Tibial nerve (tissue), 4 donors: ENCODE measurements around the gene SYNGR3.

Source experiments
- EP300 ChIP-seq, 2 donors: sonication (generic); formaldehyde crosslinking; IDR thresholded peaks; one replicate each; pipeline ENCODE4 v1.6.1; 2017; ENCODE audit warnings: antibody characterized with exemption in 2 of 2, mild to moderate bottlenecking in 1 of 2
- POLR2A ChIP-seq, 2 donors: fragments of 450-650 bp; IDR thresholded peaks; one replicate each; pipeline ENCODE4 v1.6.1; 2017; ENCODE audit warnings: antibody characterized with exemption in 2 of 2, mild to moderate bottlenecking in 2 of 2, moderate library complexity in 2 of 2
- TF ChIP-seq, protein P1 (sequence below), 5 experiments: fragments of 200-600 bp in 3 of 5; fragments of 450-650 bp in 2 of 5; sonication (generic) in 3 of 5; IDR thresholded peaks; one replicate each; pipeline ENCODE4 v1.5.1; 2016 to 2019; ENCODE audit warnings: antibody characterized with exemption in 5 of 5, mild to moderate bottlenecking in 3 of 5, moderate library complexity in 2 of 5

DNA sequence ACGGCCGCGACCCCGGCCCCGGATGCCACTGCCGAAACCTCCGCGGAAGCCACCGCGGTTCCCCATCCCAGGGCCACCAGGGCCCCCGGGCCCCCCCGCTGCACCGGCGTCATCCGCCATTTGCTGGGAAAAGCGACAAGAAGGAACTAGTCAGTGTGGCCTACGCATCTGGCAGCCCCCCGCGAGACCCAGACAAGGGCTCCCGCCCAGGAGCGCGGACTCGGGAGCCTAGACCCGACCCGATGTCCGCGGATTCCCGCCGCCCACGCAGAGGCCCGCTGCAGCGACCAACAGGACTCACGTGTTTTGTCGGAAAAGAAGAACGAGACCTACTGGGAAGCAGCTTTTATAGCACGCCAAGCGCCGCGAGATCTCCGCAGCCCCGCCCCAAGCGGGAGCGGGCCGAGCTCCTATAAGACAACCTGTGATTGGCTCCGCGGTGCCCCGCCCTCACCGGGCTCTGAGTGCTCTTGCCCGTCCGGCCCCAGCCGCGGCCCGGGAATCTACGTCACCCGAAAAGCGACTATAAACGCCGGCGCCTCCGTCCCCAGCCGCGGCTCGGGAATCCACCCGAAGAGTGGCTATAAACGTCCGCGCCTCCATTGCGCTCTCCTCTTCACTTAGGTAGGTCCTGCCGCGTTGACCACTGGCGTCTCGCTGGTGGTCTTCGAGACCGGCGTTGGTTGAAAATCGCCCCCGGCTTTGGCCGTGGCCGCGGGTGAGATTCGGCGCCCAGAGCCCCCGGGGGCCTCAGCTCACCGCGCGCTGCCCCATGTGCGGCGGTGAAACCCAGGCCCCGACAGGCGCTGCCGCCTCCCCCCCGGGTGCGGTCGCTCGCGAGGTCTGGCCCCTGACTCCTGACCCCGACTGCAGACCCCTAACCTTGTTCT, 25.0 kb upstream of the SYNGR3 start, which contains the start of gene RPS2:
- TF ChIP-seq, protein P1, sequence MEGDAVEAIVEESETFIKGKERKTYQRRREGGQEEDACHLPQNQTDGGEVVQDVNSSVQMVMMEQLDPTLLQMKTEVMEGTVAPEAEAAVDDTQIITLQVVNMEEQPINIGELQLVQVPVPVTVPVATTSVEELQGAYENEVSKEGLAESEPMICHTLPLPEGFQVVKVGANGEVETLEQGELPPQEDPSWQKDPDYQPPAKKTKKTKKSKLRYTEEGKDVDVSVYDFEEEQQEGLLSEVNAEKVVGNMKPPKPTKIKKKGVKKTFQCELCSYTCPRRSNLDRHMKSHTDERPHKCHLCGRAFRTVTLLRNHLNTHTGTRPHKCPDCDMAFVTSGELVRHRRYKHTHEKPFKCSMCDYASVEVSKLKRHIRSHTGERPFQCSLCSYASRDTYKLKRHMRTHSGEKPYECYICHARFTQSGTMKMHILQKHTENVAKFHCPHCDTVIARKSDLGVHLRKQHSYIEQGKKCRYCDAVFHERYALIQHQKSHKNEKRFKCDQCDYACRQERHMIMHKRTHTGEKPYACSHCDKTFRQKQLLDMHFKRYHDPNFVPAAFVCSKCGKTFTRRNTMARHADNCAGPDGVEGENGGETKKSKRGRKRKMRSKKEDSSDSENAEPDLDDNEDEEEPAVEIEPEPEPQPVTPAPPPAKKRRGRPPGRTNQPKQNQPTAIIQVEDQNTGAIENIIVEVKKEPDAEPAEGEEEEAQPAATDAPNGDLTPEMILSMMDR (IDR thresholded peaks at IDR 0.05): peak in 2 of 5 experiments; percentile 33 to 55
- TF ChIP-seq POLR2A (IDR thresholded peaks at IDR 0.05): peak; percentile 85 to 95
- peak; percentile 80 to 100 for TF ChIP-seq EP300 (IDR thresholded peaks at IDR 0.05)
